ENCODE data around the gene RPL11. TPM values are rescaled to one million over a fixed set of nuclear protein-coding genes. Genes with fewer than 3 reads are reported as not detected.

Gene RPL11
- total and polyA plus RNA-seq, 2 of the 8 experiments (the other 6 are each of a cell fraction or from before 2014, with no cell fraction given), result 1,192 to 1,426 TPM

DNA sequence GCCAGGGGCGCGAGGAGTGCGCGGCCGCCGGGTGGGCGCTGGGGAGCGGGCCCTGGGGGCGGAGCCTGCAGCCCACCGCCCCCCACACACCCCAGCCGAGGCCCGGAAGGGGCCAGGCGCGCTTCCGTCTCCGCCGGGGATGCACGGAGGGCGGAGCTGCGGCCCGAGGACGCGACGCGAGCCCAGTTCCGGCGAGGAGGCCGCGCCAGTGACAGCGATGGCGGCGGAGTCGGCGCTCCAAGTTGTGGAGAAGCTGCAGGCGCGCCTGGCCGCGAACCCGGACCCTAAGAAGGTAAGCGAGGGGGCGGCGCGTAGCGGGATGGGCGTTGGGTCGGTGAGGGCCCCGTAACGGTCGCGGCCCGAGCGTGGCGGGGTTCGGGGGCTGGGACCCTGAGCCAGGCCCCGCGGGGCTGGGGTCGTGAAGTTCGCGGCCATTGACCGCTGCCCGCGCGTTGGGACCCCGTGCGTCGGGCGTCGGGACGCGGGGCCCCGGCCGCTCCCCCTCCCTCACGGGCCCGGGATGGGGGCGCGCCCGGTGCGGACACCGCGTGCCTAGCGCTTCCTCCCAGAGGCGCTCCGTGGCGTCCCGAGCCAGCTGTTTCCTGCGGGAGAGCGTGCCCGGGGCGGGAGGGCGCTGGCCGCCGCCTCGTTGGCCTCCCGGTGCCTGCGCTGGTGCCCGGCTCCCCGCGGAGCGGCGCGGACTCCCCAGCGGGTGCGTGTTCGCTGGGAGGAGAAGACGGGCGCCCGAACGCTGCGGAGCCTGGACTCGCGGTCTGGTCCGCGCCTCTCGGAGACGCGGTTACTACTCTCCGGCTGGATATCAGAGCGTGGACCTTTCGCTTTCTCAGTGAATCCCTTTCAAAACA lies 51.9 kb downstream of the RPL11 start, which contains the start of gene ELOA (continued):
- TF ChIP-seq CTBP2 (IDR thresholded peaks at IDR 0.05; ENCODE audit: borderline replicate concordance, insufficient read depth, insufficient read length, low read length) (no peak), CEBPB (IDR thresholded peaks at IDR 0.05; ENCODE audit: low read depth, low read length) (no peak), ASH2L (IDR thresholded peaks at IDR 0.05; ENCODE audit: low read length) (peak; percentile 89), KDM5A (IDR thresholded peaks at IDR 0.05; ENCODE audit: low read length) (peak; percentile 69), NANOG (IDR thresholded peaks at IDR 0.05; ENCODE audit: insufficient read depth, low read depth, low read length, poor library complexity, severe bottlenecking) (no peak), YY1 (IDR thresholded peaks at IDR 0.05; ENCODE audit: low read depth, low read length) (peak; percentile 88)
- TF ChIP-seq, protein P1, sequence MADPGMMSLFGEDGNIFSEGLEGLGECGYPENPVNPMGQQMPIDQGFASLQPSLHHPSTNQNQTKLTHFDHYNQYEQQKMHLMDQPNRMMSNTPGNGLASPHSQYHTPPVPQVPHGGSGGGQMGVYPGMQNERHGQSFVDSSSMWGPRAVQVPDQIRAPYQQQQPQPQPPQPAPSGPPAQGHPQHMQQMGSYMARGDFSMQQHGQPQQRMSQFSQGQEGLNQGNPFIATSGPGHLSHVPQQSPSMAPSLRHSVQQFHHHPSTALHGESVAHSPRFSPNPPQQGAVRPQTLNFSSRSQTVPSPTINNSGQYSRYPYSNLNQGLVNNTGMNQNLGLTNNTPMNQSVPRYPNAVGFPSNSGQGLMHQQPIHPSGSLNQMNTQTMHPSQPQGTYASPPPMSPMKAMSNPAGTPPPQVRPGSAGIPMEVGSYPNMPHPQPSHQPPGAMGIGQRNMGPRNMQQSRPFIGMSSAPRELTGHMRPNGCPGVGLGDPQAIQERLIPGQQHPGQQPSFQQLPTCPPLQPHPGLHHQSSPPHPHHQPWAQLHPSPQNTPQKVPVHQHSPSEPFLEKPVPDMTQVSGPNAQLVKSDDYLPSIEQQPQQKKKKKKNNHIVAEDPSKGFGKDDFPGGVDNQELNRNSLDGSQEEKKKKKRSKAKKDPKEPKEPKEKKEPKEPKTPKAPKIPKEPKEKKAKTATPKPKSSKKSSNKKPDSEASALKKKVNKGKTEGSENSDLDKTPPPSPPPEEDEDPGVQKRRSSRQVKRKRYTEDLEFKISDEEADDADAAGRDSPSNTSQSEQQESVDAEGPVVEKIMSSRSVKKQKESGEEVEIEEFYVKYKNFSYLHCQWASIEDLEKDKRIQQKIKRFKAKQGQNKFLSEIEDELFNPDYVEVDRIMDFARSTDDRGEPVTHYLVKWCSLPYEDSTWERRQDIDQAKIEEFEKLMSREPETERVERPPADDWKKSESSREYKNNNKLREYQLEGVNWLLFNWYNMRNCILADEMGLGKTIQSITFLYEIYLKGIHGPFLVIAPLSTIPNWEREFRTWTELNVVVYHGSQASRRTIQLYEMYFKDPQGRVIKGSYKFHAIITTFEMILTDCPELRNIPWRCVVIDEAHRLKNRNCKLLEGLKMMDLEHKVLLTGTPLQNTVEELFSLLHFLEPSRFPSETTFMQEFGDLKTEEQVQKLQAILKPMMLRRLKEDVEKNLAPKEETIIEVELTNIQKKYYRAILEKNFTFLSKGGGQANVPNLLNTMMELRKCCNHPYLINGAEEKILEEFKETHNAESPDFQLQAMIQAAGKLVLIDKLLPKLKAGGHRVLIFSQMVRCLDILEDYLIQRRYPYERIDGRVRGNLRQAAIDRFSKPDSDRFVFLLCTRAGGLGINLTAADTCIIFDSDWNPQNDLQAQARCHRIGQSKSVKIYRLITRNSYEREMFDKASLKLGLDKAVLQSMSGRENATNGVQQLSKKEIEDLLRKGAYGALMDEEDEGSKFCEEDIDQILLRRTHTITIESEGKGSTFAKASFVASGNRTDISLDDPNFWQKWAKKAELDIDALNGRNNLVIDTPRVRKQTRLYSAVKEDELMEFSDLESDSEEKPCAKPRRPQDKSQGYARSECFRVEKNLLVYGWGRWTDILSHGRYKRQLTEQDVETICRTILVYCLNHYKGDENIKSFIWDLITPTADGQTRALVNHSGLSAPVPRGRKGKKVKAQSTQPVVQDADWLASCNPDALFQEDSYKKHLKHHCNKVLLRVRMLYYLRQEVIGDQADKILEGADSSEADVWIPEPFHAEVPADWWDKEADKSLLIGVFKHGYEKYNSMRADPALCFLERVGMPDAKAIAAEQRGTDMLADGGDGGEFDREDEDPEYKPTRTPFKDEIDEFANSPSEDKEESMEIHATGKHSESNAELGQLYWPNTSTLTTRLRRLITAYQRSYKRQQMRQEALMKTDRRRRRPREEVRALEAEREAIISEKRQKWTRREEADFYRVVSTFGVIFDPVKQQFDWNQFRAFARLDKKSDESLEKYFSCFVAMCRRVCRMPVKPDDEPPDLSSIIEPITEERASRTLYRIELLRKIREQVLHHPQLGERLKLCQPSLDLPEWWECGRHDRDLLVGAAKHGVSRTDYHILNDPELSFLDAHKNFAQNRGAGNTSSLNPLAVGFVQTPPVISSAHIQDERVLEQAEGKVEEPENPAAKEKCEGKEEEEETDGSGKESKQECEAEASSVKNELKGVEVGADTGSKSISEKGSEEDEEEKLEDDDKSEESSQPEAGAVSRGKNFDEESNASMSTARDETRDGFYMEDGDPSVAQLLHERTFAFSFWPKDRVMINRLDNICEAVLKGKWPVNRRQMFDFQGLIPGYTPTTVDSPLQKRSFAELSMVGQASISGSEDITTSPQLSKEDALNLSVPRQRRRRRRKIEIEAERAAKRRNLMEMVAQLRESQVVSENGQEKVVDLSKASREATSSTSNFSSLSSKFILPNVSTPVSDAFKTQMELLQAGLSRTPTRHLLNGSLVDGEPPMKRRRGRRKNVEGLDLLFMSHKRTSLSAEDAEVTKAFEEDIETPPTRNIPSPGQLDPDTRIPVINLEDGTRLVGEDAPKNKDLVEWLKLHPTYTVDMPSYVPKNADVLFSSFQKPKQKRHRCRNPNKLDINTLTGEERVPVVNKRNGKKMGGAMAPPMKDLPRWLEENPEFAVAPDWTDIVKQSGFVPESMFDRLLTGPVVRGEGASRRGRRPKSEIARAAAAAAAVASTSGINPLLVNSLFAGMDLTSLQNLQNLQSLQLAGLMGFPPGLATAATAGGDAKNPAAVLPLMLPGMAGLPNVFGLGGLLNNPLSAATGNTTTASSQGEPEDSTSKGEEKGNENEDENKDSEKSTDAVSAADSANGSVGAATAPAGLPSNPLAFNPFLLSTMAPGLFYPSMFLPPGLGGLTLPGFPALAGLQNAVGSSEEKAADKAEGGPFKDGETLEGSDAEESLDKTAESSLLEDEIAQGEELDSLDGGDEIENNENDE (IDR thresholded peaks at IDR 0.05; ENCODE audit: insufficient replicate concordance, low read length), result no peak
- TF ChIP-seq, protein P2, sequence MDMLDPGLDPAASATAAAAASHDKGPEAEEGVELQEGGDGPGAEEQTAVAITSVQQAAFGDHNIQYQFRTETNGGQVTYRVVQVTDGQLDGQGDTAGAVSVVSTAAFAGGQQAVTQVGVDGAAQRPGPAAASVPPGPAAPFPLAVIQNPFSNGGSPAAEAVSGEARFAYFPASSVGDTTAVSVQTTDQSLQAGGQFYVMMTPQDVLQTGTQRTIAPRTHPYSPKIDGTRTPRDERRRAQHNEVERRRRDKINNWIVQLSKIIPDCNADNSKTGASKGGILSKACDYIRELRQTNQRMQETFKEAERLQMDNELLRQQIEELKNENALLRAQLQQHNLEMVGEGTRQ (IDR thresholded peaks at IDR 0.05; ENCODE audit: low read length), result no peak

All from H1 (cell line).